Measurements from ENCODE around the gene COL8A1. TPM values are rescaled to one million over a fixed set of nuclear protein-coding genes. Genes with fewer than 3 reads are reported as not detected.

Gene COL8A1
- total and polyA plus RNA-seq, 8 donors: 0.24 to 10.1 (median 0.59) TPM

GRCh38 chr3:99683465-99683864, 45.1 kb downstream of the COL8A1 start:
- Histone ChIP-seq H3K27me3 (no peaks in the 10 kb centered on the region), H3K9me3 (no peaks in the 10 kb centered on the region), H3K27ac (no peak overlapping the region), H3K36me3 (no peaks in the 10 kb centered on the region), H3K4me3 (no peak overlapping the region), H3K4me1 (no peaks in the 10 kb centered on the region)
- 30 to 51% methylated on average over 1 of the region's 1 CpG for WGBS, 2 donors
- DNase-seq: no peak
- ATAC-seq: no peak
- intact Hi-C loops (cut with DNase I): no loop called here
- TF ChIP-seq CTCF (IDR thresholded peaks at IDR 0.05): no peak
- FAIRE-seq: no peak

GRCh38 chr3:99683876-99684275, 45.5 kb downstream of the COL8A1 start:
- Histone ChIP-seq H3K27me3 (no peaks in the 10 kb centered on the region), H3K36me3 (no peaks in the 10 kb centered on the region), H3K9me3 (no peaks in the 10 kb centered on the region), H3K4me1 (no peaks in the 10 kb centered on the region), H3K27ac (no peak overlapping the region), H3K4me3 (no peak overlapping the region)
- no peak for FAIRE-seq
- ATAC-seq: no peak
- DNase-seq: no peak
- no peak for TF ChIP-seq CTCF (IDR thresholded peaks at IDR 0.05)
- intact Hi-C loops (cut with DNase I): no loop called here
- 68 to 78% methylated on average over 3 of the region's 3 CpGs for WGBS, 2 donors

- Histone ChIP-seq H3K36me3 (no peaks in the 10 kb centered on the region), H3K9me3 (no peaks in the 10 kb centered on the region), H3K4me3 (no peak overlapping the region), H3K4me1 (no peaks in the 10 kb centered on the region), H3K27me3 (no peaks in the 10 kb centered on the region), H3K27ac (no peak overlapping the region)
- intact Hi-C loops (cut with DNase I): no loop called here
- FAIRE-seq (no peak), ATAC-seq (no peak), DNase-seq (no peak)
- 57 to 73% methylated on average over 4 of the region's 4 CpGs for WGBS, 2 donors
- no peak for TF ChIP-seq CTCF (IDR thresholded peaks at IDR 0.05)
Measured at GRCh38 chr3:99684644-99685043, 46.2 kb downstream of the COL8A1 start.

- no peaks in the 10 kb centered on the region for H3K27me3 ChIP-seq
- intact Hi-C loops (cut with DNase I): no loop called here
- no peak for TF ChIP-seq CTCF (IDR thresholded peaks at IDR 0.05)
- H3K36me3 ChIP-seq: no peaks in the 10 kb centered on the region
- WGBS, 2 donors: 46 to 69% methylated on average over 1 of the region's 1 CpG
- FAIRE-seq: no peak
- H3K27ac ChIP-seq: no peak overlapping the region
- H3K4me3 ChIP-seq: no peak overlapping the region
- H3K9me3 ChIP-seq: no peaks in the 10 kb centered on the region
- ATAC-seq: no peak
- DNase-seq: no peak
- no peaks in the 10 kb centered on the region for H3K4me1 ChIP-seq
Measured at GRCh38 chr3:99686469-99686868, 48.1 kb downstream of the COL8A1 start.

- no peaks in the 10 kb centered on the region for H3K4me1 ChIP-seq
- H3K4me3 ChIP-seq: no peak overlapping the region
- no peak for FAIRE-seq
- H3K9me3 ChIP-seq: no peaks in the 10 kb centered on the region
- DNase-seq: peak in 4 of 6 donors; percentile 6 to 68 (median 42)
- intact Hi-C loops (cut with DNase I): no loop called here
- ATAC-seq: peak in 3 of 4 donors; percentile 37 to 59 (median 53)
- H3K27ac ChIP-seq: no peak overlapping the region
- no peaks in the 10 kb centered on the region for H3K27me3 ChIP-seq
- no peaks in the 10 kb centered on the region for H3K36me3 ChIP-seq
- 21 to 22% methylated on average over 8 of the region's 8 CpGs for WGBS, 2 donors
- peak in 3 of 4 donors; percentile 37 to 60 (median 55) for TF ChIP-seq CTCF (IDR thresholded peaks at IDR 0.05)
Measured at GRCh38 chr3:99686955-99687612, 48.7 kb downstream of the COL8A1 start.
